ENCODE results near the gene TRMT2A. TPM values are rescaled to one million over a fixed set of nuclear protein-coding genes. Genes with fewer than 3 reads are reported as not detected.
A peak's percentile ranks its signal among the peaks of the same experiment; 100 is the strongest.

TRMT2A gene
- total RNA-seq, 6 donors from 2014 or later = 30.3 to 146 (median 61.9) TPM

DNA sequence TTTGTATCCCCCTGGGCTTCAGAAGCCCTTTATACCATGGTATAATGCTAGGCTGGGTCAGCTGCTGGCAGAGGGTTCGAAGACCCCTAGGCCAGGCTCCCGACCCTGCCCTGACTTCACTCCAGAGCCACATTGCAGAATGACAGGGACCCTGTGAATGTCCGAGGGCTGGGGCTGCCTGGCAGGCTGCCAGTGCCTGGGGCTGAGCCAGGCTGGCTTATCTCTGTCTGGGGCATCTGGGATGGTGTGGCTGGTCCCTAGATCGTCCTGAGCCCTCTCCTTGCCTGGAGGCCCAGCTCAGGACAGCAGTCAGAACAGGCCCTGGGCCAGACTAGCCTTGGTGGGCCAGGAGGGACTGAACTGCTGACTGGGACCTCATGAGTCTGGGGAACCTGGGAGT, 18.2 kb upstream of the TRMT2A start:
- Histone ChIP-seq H3K4me1 (peaks cover 47 to 77% (median 54%) of the 10 kb centered on the region in 4 donors), H3K27me3 (no peaks in the 10 kb centered on the region), H3K4me3 (no peak overlapping the region), H3K9me3 (no peaks in the 10 kb centered on the region), H3K36me3 (peaks cover 0 to 15% (median 7%) of the 10 kb centered on the region in 4 donors), H3K27ac (no peak overlapping the region)
- ATAC-seq (ENCODE audit: low FRiP score in 2 of 2) (no peak), DNase-seq (peak in 1 of 2 donors; percentile 75)
- TF ChIP-seq EP300 (IDR thresholded peaks at IDR 0.05) = no peak
- TF ChIP-seq POLR2AphosphoS5 (IDR thresholded peaks at IDR 0.05) = no peak
- TF ChIP-seq POLR2A (IDR thresholded peaks at IDR 0.05) = no peak
- no peak for TF ChIP-seq CTCF (IDR thresholded peaks at IDR 0.05)
- WGBS, 2 donors = 81 to 93% methylated on average over 2 to 4 of the region's 4 CpGs

- Histone ChIP-seq H3K27ac (no peak overlapping the region), H3K4me1 (peaks cover 47 to 80% (median 54%) of the 10 kb centered on the region in 4 donors), H3K27me3 (no peaks in the 10 kb centered on the region), H3K9me3 (no peaks in the 10 kb centered on the region), H3K36me3 (peaks cover 0 to 2% (median 0%) of the 10 kb centered on the region in 4 donors), H3K4me3 (no peak overlapping the region)
- TF ChIP-seq POLR2A (IDR thresholded peaks at IDR 0.05) (no peak), CTCF (IDR thresholded peaks at IDR 0.05) (no peak), POLR2AphosphoS5 (IDR thresholded peaks at IDR 0.05) (no peak), EP300 (IDR thresholded peaks at IDR 0.05) (no peak)
- WGBS, 2 donors = 71 to 82% methylated on average over 6 to 10 of the region's 12 CpGs
- DNase-seq (peak in 1 of 2 donors; percentile 45), ATAC-seq (ENCODE audit: low FRiP score in 2 of 2) (no peak)
These were observed 17.0 kb upstream of the TRMT2A start for GRCh38 chr22:20133930-20134549.

DNA sequence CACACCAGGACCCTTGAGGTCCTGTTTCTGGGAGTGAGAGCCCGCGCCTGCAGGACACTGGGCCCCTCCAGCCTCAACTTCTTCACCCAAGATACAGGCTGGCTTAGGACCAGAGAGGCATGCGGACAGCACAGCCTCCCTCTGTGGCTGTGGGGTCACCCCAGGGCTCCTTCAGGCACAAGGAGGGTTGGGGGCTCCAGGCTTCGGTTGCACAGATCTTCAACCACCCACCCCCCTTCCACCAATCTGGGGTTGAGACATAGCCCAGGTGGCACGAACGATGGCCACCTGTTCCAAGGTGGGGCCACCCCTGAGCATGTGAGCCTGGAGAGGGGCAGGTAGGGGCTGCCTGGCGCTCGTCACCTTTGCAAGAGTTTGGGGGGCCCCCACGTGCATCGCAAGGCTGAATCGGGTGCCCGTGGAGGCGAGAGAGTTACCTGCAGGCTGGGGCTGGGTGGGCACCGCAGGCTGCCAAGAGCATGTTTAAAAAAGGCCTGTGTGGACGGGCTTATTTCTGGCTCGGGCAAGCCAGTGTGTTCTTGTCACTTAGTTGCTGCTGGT, 15.7 kb upstream of the TRMT2A start:
- 68 to 72% methylated on average over 8 to 16 of the region's 16 CpGs for WGBS, 2 donors
- peaks cover 42 to 69% (median 48%) of the 10 kb centered on the region in 4 donors for H3K4me1 ChIP-seq
- H3K9me3 ChIP-seq = no peaks in the 10 kb centered on the region
- peak overlapping the region; percentile 80 to 97 (median 95) for H3K4me3 ChIP-seq
- DNase-seq (peak in 1 of 2 donors; percentile 58), ATAC-seq (ENCODE audit: low FRiP score in 2 of 2) (no peak)
- peaks cover 0 to under 1% (median 0%) of the 10 kb centered on the region in 4 donors for H3K36me3 ChIP-seq
- TF ChIP-seq CTCF (IDR thresholded peaks at IDR 0.05) (no peak), EP300 (IDR thresholded peaks at IDR 0.05) (no peak), POLR2A (IDR thresholded peaks at IDR 0.05) (no peak), POLR2AphosphoS5 (IDR thresholded peaks at IDR 0.05) (no peak)
- H3K27me3 ChIP-seq = no peaks in the 10 kb centered on the region
- peak overlapping the region in 2 of 4 donors; percentile 75 to 92 for H3K27ac ChIP-seq

DNA sequence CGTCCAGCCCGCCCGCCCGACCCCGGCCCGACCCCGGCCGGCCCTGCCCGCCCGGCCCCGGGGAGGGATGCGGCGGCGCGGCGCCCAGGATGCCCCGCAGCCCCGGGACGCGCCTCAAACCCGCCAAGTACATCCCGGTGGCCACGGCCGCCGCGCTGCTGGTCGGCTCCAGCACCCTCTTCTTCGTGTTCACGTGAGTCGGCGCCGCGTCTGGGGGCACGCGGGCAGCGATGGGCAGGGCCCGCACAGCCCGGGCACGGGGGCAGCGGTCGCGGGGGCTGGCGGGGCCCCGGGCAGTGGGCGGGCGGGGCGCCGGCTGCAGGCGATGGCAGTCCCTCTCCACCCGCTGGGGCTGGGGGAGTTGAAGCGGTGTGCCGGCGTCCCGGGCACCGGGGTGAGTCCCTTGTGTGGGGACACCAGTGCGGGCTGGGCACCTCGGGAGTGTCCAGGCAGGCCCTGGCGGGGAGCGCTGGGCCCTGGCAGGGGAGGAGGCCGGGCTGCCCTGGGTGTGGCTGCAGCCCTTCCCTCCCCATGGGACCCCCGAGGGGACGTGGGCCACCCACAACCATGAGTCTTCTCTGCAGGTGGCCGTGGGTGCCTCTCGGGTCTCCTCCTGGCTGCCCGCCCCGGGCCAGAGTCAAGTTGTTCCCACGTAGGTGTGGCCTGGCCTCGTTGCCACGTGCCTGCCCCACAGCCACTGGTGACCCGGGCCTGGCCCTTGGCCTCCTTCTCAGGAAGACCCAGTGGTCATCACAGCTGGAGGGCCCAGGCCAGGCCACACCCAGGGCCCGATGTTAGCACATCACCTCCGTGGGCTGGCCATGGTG, 15.0 kb upstream of the TRMT2A start:
- DNase-seq (peak; percentile 54 to 90), ATAC-seq (ENCODE audit: low FRiP score in 2 of 2) (peak; percentile 23 to 42)
- Histone ChIP-seq H3K36me3 (peaks cover 0 to 7% (median 5%) of the 10 kb centered on the region in 4 donors), H3K27me3 (no peaks in the 10 kb centered on the region), H3K9me3 (no peaks in the 10 kb centered on the region), H3K4me1 (peaks cover 35 to 62% (median 41%) of the 10 kb centered on the region in 4 donors), H3K4me3 (peak overlapping the region; percentile 80 to 97 (median 95)), H3K27ac (peak overlapping the region; percentile 62 to 92 (median 72))
- WGBS, 2 donors = 0% methylated on average over 1 to 13 of the region's 72 CpGs
- TF ChIP-seq POLR2AphosphoS5 (IDR thresholded peaks at IDR 0.05) (no peak), CTCF (IDR thresholded peaks at IDR 0.05) (peak in 1 of 6 experiments; percentile 9), POLR2A (IDR thresholded peaks at IDR 0.05) (no peak), EP300 (IDR thresholded peaks at IDR 0.05) (no peak)
